Activated naive CD8-positive, alpha-beta T cell (primary cell): ENCODE results near the gene MEX3D.

Experiments used
- H3K27ac Mint-ChIP-seq: one replicate; pipeline ENCODE4 v1.8.0; 2021; ENCODE audit warnings: mixed read lengths
- H3K27me3 Mint-ChIP-seq: one replicate; pipeline ENCODE4 v1.8.0; 2021; ENCODE audit warnings: mixed read lengths
- H3K36me3 Mint-ChIP-seq: one replicate; pipeline ENCODE4 v1.8.0; 2021; ENCODE audit warnings: mixed read lengths
- H3K4me1 Mint-ChIP-seq: one replicate; pipeline ENCODE4 v1.8.0; 2021; ENCODE audit warnings: low read depth, mixed read lengths
- H3K4me3 Mint-ChIP-seq: one replicate; pipeline ENCODE4 v1.8.0; 2021; ENCODE audit warnings: mild to moderate bottlenecking, mixed read lengths
- H3K9me3 Mint-ChIP-seq: one replicate; pipeline ENCODE4 v1.8.0; 2021; ENCODE audit warnings: low read depth, mixed read lengths

Gene MEX3D

GRCh38 chr19:1568320-1569019 is at the start of gene MEX3D:
TSS of gene MEX3D (minus strand) at chr19:1568325. CDS start at chr19:1568058, 267 bp downstream.
- Mint-ChIP-seq H3K4me3 (peak within 1 kb of the TSS; percentile 40), H3K27me3 (no peaks in the 10 kb centered on the region), H3K36me3 (no peaks in the 10 kb centered on the region)

GRCh38 chr19:1616875-1617274 is 48.8 kb upstream of the MEX3D start:
- H3K9me3 Mint-ChIP-seq: no peaks in the 10 kb centered on the region
- peak overlapping the region; percentile 83 for H3K27ac Mint-ChIP-seq
- H3K27me3 Mint-ChIP-seq: no peaks in the 10 kb centered on the region
- peaks cover 3% of the 10 kb centered on the region for H3K36me3 Mint-ChIP-seq
- peaks cover 23% of the 10 kb centered on the region for H3K4me1 Mint-ChIP-seq
- H3K4me3 Mint-ChIP-seq: peak overlapping the region; percentile 33

More at GRCh38 chr19:1568320-1569019, at the start of gene MEX3D:
- H3K27ac Mint-ChIP-seq: no peak within 1 kb of the TSS
- H3K9me3 Mint-ChIP-seq: no peaks in the 10 kb centered on the region
- peaks cover 1% of the 10 kb centered on the region for H3K4me1 Mint-ChIP-seq

- Mint-ChIP-seq H3K4me3 (peak overlapping the region; percentile 33), H3K27ac (peak overlapping the region; percentile 83), H3K36me3 (peaks cover 3% of the 10 kb centered on the region), H3K27me3 (no peaks in the 10 kb centered on the region), H3K4me1 (peaks cover 24% of the 10 kb centered on the region), H3K9me3 (no peaks in the 10 kb centered on the region)
Measured at GRCh38 chr19:1616396-1616795, 48.3 kb upstream of the MEX3D start.

- Mint-ChIP-seq H3K27ac (no peak overlapping the region), H3K36me3 (peaks cover 3% of the 10 kb centered on the region), H3K27me3 (no peaks in the 10 kb centered on the region), H3K9me3 (no peaks in the 10 kb centered on the region), H3K4me1 (peaks cover 33% of the 10 kb centered on the region), H3K4me3 (no peak overlapping the region)
Measured at GRCh38 chr19:1615156-1615765, 47.1 kb upstream of the MEX3D start.

- H3K36me3 Mint-ChIP-seq: peaks cover 3% of the 10 kb centered on the region
Measured at GRCh38 chr19:1613808-1614570, 45.9 kb upstream of the MEX3D start.

GRCh38 chr19:1613146-1613545 is 45.0 kb upstream of the MEX3D start:
- Mint-ChIP-seq H3K4me3 (no peak overlapping the region), H3K9me3 (no peaks in the 10 kb centered on the region), H3K4me1 (peaks cover 45% of the 10 kb centered on the region), H3K36me3 (peaks cover 3% of the 10 kb centered on the region), H3K27me3 (no peaks in the 10 kb centered on the region), H3K27ac (no peak overlapping the region)

More at GRCh38 chr19:1613808-1614570, 45.9 kb upstream of the MEX3D start:
- Mint-ChIP-seq H3K4me3 (no peak overlapping the region), H3K27me3 (no peaks in the 10 kb centered on the region), H3K4me1 (peaks cover 44% of the 10 kb centered on the region), H3K9me3 (no peaks in the 10 kb centered on the region), H3K27ac (no peak overlapping the region)

GRCh38 chr19:1612114-1613086 is 44.3 kb upstream of the MEX3D start:
- H3K4me1 Mint-ChIP-seq: peaks cover 40% of the 10 kb centered on the region
- no peak overlapping the region for H3K4me3 Mint-ChIP-seq
- H3K9me3 Mint-ChIP-seq: no peaks in the 10 kb centered on the region
- peaks cover 3% of the 10 kb centered on the region for H3K36me3 Mint-ChIP-seq
- no peaks in the 10 kb centered on the region for H3K27me3 Mint-ChIP-seq
- H3K27ac Mint-ChIP-seq: no peak overlapping the region

- H3K27ac Mint-ChIP-seq: no peak overlapping the region
- H3K4me3 Mint-ChIP-seq: no peak overlapping the region
- H3K27me3 Mint-ChIP-seq: no peaks in the 10 kb centered on the region
- peaks cover 3% of the 10 kb centered on the region for H3K36me3 Mint-ChIP-seq
- H3K9me3 Mint-ChIP-seq: no peaks in the 10 kb centered on the region
- peaks cover 31% of the 10 kb centered on the region for H3K4me1 Mint-ChIP-seq
Measured at GRCh38 chr19:1611353-1611752, 43.2 kb upstream of the MEX3D start.

- no peaks in the 10 kb centered on the region for H3K36me3 Mint-ChIP-seq
- no peaks in the 10 kb centered on the region for H3K27me3 Mint-ChIP-seq
- H3K9me3 Mint-ChIP-seq: no peaks in the 10 kb centered on the region
- no peak overlapping the region for H3K4me3 Mint-ChIP-seq
- H3K27ac Mint-ChIP-seq: no peak overlapping the region
- H3K4me1 Mint-ChIP-seq: peaks cover 35% of the 10 kb centered on the region
Measured at GRCh38 chr19:1610579-1610978, 42.5 kb upstream of the MEX3D start.

GRCh38 chr19:1609680-1610474 is 41.8 kb upstream of the MEX3D start:
- Mint-ChIP-seq H3K4me1 (peaks cover 36% of the 10 kb centered on the region), H3K36me3 (no peaks in the 10 kb centered on the region), H3K9me3 (no peaks in the 10 kb centered on the region), H3K4me3 (peak overlapping the region; percentile 65), H3K27ac (no peak overlapping the region), H3K27me3 (no peaks in the 10 kb centered on the region)

- H3K4me1 Mint-ChIP-seq: peaks cover 41% of the 10 kb centered on the region
- H3K9me3 Mint-ChIP-seq: no peaks in the 10 kb centered on the region
- no peak overlapping the region for H3K27ac Mint-ChIP-seq
- H3K4me3 Mint-ChIP-seq: no peak overlapping the region
- no peaks in the 10 kb centered on the region for H3K36me3 Mint-ChIP-seq
- no peaks in the 10 kb centered on the region for H3K27me3 Mint-ChIP-seq
Measured at GRCh38 chr19:1609103-1609396, 40.9 kb upstream of the MEX3D start.

- H3K4me1 Mint-ChIP-seq: peaks cover 42% of the 10 kb centered on the region
- H3K27ac Mint-ChIP-seq: no peak overlapping the region
- no peaks in the 10 kb centered on the region for H3K36me3 Mint-ChIP-seq
Measured at GRCh38 chr19:1608359-1609102, 40.4 kb upstream of the MEX3D start.

GRCh38 chr19:1606138-1606651 is 38.1 kb upstream of the MEX3D start:
- peak overlapping the region; percentile 100 for H3K27ac Mint-ChIP-seq
- H3K4me3 Mint-ChIP-seq: peak overlapping the region; percentile 98
- H3K9me3 Mint-ChIP-seq: no peaks in the 10 kb centered on the region
- no peaks in the 10 kb centered on the region for H3K36me3 Mint-ChIP-seq
- no peaks in the 10 kb centered on the region for H3K27me3 Mint-ChIP-seq
- peaks cover 50% of the 10 kb centered on the region for H3K4me1 Mint-ChIP-seq

More at GRCh38 chr19:1608359-1609102, 40.4 kb upstream of the MEX3D start:
- Mint-ChIP-seq H3K27me3 (no peaks in the 10 kb centered on the region), H3K4me3 (peak overlapping the region; percentile 62), H3K9me3 (no peaks in the 10 kb centered on the region)
